Right kidney (tissue), 1 donor: ENCODE data around the gene SLC9A9.
"Not testable (repeated sequence)": the region's sequence is repeated elsewhere in the genome, so short reads cannot be mapped to it uniquely, and the experiment has no call there.

Source experiments
- DNase-seq: peaks from one replicate; pipeline ENCODE4 v3.0.0-alpha.2; 2016

Gene SLC9A9

DNA sequence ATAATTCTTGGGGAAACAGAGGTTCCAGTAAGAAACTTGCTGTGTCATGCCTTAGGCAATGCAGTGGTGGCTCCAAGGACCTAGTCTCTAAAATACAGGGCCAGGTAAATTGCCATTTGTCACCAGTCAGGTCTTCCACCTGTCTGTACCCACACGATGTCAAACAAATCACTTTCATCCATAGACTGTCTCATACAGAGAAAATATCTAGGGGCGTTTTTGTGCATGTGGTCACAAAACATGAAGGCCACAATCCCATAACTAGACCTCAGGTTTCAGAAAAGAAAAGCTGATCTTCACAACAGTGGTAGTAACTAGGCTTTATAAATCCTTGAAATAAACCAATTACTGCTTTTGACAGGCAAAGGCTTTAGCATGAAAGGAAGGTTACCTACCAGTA lies 92.3 kb downstream of the SLC9A9 start:
- DNase-seq, result no peak

DNA sequence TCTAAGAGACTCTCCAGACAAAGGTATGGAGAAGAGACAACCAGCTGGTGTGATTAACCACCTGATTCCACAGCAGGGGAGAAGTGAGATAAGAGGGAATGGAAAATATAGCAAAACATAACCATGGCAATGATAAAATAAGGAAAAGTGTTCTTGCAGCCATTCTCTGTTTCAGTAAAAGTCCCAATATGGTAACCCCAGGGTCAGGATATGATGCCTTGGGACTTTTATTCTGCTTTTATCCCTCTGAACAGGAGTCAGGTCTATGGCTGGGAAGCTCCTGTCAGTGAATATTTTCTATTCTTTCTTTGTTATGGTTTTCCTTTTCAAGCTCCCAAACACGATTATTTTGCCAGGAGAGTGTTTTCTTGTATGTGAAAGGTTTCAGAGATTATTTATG lies 94.2 kb downstream of the SLC9A9 start:
- no peak for DNase-seq

DNA sequence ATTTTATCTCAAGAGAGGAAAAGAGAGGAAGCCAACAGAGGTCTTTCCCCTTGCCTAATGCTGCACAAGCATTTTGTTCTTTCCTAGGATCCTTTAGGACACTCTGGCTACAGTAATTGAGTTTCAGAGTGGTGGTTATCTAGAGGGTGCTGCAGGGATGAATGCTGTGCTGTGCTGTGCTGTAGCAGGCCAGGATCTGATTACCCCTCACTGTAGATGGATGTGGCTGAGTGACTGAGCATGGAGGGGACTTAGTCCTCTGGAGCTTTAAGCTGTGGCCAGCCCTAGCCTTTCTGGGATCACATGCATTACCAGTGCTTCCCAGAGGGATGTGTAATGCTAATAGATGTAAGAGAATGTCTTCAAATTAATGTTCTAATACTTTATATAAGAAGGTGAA lies 94.8 kb downstream of the SLC9A9 start:
- no peak for DNase-seq

DNA sequence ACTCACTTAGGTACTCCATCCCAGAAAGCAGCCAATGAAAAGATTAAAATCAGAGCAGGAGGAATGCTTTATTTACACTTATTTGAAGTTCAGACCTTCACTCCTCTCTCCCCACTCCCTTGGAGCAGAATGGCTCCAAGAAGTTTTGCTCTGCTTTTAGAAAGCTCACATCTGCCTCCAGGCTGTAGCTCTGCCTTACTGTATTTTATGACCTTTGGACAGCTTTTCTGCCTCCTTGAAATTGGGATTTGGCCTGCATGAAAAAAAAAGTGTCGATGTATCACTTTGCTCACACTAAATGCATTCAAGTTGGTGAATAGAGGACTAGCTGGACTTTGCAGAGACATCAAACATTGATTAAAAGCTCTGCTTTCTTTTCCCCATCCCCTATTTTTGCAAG lies 95.3 kb downstream of the SLC9A9 start:
- DNase-seq, result no peak

DNA sequence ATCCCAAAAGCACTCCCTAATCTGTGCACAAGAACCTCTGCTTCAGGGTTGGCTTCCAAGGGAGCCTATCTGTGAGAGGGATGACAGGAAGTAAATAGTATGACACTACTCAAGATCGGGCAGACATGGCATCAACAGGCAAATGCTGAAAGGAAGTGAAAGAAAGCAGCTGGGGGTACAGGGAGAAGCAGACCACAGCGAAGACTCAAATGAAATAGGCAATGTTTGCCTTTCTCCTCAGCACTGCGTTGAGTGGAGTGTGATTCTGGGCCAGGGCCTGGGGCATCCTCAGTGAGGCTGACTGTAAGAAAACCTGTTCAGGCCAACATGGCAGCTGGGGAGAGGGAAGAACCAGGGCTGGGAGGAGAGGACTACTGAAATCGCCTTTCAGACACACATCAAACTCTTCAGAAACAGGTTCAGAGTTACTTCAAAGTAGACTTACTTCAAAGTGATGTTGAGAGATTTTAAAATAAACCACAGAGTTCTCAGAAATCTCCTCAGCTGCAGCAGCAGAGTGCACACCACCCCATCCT lies 96.6 kb downstream of the SLC9A9 start:
- DNase-seq, result no peak

DNA sequence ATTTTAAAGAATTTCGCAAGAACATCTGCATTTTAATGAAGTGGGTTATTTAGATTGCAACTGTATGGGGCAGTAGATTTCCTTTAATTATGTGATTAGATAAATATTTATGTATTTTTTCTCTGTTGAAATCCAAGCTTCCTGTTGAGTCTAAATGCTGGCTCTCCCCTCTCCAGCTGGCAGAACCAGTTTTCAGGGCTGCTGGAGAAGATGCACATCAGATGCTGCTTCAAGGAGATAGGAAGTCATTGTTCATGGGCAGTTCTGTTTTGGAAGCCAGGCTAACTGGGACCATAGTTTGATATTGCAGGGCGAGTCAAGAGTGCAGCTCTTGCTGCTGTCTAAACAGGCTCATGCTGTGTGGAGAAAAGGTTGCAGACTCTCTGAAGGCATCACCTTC lies 97.4 kb downstream of the SLC9A9 start:
- DNase-seq, result no peak

DNA sequence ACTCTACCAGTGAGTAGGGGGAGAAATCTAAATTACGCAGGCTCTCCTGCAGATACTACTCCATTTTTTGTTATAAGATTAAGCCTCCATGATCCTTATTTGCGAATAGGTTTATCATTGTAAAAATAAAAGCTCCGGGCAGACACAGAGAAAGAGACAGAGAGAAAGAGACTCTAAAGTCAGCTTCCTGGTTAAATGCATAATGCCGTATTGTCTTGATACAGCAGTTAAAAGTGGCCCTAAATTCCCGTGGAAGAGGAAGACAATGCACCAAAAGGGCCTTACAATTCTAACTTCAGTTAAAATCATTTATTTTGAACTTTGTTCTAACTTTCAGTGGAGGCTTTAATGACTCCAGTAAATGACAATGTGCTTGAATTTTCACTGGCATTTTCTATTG lies 98.3 kb downstream of the SLC9A9 start:
- no peak for DNase-seq

DNA sequence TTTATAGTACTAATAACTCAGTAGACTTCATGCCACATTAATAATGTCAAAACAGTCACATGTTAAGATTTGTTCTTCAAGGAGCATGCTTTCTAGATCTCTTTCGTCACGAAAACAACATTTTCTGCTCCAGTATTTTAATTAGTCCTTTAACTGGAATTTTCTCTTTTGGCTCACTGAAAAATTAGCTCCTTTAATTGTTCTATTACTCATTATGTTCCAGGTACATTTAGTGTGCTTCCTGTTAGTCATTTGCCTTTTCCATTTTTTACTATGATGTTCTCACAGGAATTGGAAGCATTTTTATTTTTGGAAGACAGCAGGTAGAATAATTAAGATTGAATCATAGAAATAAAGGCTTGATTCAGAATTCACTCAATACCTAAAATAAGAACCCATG lies 111.2 kb downstream of the SLC9A9 start:
- no peak for DNase-seq

DNA sequence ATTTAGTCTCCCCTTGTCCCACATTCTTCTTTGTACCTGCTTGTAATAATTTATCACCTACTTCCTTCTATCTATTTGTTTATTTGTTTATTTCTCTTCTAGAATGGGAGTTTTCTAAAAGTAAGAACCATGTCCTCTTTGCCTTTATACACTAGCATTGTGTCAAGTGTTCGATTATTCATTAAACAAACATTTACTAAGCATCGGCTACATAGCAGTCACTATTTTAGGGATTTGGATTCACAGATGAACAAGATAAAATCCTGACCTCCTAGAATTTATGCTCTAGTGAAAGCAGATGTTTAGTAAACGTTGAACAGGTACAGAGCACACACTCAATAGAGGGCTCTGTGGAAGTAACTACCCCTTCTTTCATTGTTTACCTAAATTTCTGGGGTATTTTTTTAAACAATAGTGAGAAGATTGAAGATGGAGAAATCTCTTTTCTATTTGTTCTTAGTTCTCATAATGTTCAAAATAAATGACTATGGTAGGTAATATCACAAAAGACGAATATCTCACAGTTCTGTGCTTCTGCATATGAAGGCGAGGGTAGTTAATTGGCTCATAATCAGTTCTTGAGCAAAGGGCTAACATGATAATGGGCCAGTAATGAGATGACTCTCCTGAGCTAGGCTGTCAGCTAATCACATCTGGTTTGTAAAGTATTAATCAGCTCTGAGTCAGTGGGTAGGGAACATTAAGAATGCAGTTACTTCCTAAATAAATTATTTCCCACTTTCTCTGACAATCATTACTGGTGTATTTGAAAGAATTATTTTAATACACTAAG lies 111.9 kb downstream of the SLC9A9 start:
- DNase-seq, result no peak

DNA sequence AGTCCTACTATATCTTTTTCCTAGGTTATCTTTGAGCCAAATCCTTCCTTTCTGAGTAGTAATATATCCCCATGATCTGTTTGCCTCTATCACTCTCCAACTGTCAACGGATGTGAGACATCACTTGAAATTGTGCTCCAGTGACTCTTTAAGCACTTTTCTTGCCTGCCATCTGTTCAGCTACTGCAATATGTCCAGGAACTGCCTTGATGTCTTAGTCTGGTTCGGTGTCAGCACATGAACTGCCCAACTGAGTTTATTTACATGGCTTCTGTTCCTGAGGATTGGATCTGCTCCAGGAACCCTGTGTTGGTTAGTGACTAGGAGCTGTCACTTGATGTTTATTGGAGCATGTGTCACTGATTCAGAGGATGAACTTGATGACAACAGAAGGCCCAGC lies 116.5 kb downstream of the SLC9A9 start:
- DNase-seq, result no peak

DNA sequence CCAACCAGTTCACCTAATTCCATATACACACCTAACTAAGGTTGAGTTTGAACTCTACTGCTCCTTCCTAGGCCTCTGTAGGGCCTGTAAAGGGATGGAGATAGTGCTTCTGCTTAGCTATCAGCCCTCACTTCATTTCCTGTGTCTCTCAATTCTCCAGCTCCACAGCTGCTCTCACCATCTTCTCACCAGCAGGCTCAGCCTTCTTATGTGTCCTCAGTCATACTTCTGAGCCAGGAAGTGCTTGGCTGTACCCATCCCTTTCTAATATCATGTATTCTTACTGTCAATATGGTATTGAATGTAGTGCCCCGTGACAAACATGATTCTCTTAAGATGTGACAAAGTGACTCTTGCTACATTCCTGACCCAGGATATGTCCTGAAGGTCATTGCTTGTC lies 116.9 kb downstream of the SLC9A9 start:
- DNase-seq, result no peak

DNA sequence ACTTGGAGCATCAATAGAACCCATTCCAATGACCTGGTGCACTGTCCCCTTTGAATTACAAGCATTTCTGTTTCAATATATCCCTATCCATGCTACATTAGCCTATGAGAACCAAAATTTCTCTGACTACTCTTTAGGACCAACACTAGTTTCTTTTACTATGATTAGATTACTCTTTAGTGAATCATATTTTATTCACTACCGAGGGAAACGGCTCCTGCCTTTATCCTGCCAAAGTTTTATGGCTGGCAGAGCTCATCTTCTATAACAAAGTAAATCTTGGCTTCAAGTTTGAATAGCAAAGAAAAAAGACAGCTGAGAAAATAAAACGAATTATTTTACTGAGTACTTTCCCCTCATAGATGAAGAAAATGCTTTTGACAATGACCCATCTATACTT lies 120.9 kb downstream of the SLC9A9 start:
- DNase-seq, result no peak

DNA sequence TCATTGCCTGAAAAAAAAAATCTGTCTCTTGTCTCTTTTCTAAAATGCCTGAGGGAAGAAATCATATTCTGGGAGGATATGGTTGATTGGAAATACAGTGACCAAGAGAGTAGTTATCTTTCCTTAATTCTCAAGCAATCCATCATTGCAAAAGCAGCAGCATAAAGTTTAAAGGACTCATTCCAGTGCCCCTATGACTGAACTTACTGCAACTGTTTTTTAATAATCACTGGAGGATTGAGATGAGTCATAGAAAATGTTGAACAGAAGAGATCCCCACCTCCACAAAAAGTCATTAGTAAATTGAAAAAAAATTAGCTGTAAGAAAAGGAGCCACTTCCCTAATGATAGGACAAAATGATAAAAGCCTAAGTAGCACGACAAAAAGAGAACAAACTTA lies 121.5 kb downstream of the SLC9A9 start:
- no peak for DNase-seq

DNA sequence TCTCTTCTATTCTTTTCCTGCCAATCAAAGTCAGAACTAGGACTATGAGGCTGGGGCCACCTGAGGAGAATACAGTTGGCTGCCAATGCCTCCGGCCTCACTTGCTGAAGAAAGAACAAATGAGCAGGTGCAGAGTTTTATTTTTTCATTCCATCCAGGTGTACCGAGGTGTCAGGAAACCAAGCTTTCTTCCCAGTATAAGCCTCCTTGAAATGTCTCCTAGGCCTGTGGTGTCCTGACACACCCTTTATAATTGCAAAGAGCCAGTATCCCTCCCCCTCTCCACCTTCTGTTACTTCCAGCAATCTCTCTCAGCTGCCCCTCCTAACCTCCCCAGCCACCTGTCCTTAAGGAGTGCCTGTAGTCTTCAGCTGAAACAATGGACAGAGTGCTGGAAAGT lies 127.9 kb downstream of the SLC9A9 start:
- DNase-seq, result no peak

DNA sequence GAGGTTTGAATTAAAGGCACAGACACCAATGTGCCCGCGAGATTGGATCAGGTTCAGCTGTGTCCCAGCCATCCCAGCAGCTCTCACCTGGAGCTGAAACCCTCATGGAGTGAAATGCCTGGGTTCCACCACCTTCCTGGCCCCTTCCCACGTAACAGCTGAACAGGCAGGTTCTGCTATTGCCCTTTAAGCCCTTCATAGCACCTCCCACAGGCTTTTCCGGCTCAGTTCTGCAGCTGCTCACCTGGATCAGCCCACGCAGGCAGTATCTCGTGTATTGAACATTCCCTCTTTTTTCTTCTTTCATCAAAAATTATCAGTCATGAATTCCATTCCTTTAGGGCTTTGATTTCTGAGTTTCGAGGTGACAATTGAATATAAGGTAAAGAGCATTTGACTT lies 129.8 kb downstream of the SLC9A9 start:
- no peak for DNase-seq

DNA sequence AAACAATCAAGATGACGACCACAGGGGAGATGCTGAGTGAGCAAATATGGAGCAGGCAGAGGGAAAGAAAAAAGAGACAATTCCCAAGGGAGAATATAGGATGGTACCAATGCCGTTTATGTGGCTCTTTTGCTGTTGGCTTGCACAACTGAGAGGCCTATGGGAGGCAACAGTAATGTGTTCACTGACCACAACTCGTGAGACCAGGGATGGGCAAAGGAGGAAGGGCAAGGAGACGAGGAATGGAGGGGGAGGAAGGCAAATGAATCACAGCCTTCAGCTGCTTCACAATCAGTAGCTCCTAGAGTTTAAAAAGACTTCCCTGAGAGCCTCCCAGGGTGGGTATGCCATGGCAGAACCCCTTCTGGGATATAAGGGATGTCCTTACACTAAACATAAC lies 131.5 kb downstream of the SLC9A9 start:
- no peak for DNase-seq

DNA sequence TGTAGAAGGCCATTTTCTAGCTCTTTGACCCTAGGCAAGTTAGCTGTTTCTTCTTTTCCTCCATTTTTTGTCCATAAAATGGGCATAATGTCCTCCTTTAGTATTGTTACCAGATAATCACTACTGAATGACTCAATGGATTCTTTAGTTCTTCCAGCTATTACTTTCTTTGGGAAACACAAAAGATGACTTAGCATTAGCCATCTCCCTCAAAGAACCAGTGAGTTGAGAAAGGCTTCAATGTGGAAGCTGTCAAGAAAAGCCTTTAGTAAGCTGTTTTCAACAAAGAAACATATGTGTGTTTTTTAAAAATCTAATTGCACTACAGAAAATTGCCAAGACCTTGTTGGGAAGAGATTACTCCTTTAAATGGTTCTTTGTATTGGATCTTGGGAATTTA lies 135.7 kb downstream of the SLC9A9 start:
- DNase-seq, result no peak

DNA sequence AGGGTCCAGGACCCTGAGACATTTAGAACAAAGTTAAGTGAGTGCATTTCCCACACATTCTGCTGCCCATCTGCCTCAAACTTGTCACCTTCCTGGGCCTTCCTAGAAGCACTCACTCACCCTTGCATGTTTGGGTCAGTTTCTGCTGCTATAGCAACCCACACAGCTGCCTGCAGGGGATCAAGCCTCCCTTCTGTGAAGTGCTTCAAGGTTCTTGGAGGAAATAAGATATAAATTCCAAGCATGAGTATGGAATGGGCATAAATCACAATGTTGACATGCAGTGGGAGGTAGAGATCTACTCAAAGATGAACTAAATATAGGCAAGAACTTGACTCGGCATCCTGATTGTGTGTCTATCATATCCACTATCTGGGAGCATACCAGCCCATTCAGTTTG lies 140.4 kb downstream of the SLC9A9 start:
- no peak for DNase-seq

DNA sequence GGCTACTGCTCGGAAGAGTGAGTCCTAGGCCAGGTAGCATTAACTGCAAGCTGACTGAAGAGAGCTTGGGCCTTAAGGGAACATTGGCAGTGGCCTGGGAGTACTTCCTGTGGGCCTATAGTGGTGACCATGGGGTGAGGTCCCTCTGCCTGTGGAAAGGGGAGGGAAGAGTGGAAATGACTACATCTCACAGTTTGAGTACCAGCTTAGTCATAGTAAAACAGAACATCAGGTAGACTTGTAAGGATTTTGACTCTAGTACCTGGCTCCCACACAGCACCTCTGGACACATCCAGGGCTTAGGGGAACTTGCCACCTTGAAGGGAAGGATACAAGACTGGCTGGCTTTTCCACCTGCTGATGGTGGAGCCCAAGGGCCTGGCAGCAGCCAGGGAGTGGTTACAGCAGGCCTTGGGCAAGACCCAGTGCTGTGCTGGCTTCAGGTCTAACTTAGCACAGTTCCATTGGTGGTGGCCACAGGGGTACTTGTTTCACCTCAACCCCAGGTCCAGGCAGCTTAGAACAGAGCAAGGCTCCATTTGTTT lies 147.8 kb downstream of the SLC9A9 start:
- no peak for DNase-seq

DNA sequence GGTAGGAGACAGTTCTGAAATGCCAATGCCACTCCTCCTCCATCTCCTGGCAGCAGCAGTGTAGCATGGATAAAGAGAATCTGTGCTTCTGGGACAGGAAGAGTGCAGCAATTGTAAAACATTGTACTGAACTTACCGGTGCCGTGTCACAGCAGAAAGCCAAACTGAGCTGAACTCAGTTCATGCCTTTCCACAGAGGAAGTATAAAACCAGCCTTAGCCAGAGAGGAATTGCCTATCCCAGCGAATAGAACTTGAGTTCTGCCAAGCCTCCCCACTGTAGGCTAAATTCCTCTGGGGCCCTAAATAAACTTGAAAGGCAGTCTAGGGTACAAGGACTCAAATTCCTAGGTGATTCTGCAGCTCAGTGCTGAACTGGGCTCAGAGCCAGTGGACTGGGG lies 148.8 kb downstream of the SLC9A9 start:
- DNase-seq, result no peak

DNA sequence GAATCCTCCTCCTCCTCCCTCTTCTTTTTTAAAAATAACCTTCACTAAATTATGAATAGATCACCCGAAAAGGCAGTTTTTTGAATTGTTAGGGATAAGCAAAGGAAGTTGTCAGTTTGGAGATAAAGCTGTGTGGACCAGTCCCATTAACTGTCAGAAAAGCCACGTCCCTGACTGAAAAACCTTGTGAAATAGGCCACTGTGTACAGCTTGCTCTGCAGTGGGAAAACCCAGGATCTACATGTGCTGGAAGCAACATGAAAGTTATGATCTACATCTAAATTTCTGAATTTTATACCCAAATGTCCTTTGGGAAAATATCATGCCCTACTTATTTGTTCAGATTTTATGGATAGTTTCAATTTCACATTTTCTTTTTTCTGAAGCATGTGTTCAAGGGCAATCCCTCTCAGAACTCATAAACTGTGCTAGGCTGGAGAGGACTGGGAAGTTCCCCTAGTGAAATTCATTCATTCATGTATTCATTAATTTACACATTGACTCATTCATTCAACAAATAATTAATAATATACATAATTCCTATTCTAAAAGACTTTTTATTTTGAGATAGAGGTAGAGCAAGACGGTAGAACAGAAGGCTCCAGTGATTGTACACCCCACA lies 149.5 kb downstream of the SLC9A9 start:
- no peak for DNase-seq

DNA sequence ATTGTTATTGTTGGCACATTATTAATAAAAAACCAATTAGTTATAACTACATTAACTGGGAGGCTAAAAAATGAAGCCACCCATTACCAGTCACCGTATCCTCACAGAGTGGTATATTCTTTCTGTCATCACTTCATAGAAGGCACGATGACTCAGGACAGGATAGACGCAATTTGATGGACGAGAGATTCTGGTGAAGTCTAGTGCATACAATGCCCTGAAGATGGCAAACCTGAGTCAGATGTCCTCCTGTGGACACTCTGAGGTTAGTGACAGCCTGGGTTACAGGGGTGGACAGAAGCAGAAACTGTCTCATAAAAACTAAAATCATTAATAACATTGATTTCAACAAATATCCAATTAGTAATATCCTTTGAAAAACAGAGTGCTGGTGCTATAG lies 150.3 kb downstream of the SLC9A9 start:
- DNase-seq, result no peak

DNA sequence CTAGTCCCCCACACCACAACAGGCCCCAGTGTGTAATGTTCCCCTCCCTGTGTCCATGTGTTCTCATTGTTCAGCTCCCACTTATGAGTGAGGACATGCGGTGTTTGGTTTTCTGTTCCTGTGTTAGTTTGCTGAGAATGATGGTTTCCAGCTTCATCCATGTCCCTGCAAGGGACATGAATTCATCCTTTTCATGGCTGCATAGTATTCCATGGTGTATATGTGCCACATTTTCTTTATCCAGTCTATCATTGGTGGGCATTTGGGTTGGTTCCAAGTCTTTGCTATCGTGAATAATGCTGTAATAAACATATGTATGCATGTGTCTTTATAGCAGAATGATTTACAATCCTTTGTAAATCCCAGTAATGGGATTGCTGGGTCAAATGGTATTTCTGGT lies 152.9 kb downstream of the SLC9A9 start:
- DNase-seq, result not testable (repeated sequence)

DNA sequence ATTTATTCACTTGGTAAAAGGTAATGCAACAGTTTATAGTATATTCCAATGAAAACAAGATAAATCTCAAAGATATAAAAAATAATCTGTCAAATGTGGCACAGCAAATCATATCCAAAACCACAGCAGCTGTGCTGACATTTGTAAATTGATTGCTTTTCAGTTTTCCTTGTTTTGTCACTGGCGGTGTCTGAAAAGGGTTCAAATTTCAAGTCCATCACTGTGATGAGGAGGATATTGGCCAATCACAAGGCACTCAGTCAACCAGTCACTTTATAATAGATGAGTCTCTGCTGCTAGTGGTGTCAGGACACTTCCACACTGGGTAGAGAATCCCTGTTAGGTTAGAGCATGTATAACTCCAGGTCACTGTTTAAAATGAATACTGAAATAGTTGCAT lies 154.8 kb downstream of the SLC9A9 start:
- no peak for DNase-seq
